OCI-LY1 (cell line): ENCODE measurements around the gene PLEKHA6.

Experiments used
- H2AFZ ChIP-seq: fragments of 200-600 bp; sonication (generic), shearing (Covaris generic); 2 replicates; pipeline ENCODE4 v1.6.0; 2014; ENCODE audit warnings: antibody characterized with exemption, mild to moderate bottlenecking, low read length
- H3F3A ChIP-seq: fragments of 200-600 bp; sonication (generic), shearing (Covaris generic); 2 replicates; pipeline ENCODE4 v1.6.0; 2014; ENCODE audit warnings: mild to moderate bottlenecking, antibody characterized with exemption, low read length, moderate library complexity; ENCODE audit not compliant: insufficient read depth
- H3K27ac ChIP-seq: fragments of 200-600 bp; sonication (generic); 2 replicates; pipeline ENCODE4 v1.5.1; 2014; ENCODE audit warnings: low read length, mixed run types, mild to moderate bottlenecking, low read depth; ENCODE audit not compliant: poor library complexity, severe bottlenecking
- H3K27me3 ChIP-seq: fragments of 200-600 bp; sonication (generic); 2 replicates; pipeline ENCODE4 v1.6.0; 2014; ENCODE audit warnings: antibody characterized with exemption, mild to moderate bottlenecking, low read length, moderate library complexity; ENCODE audit not compliant: insufficient read depth
- H3K36me3 ChIP-seq: fragments of 200-600 bp; sonication (generic); 2 replicates; pipeline ENCODE4 v1.6.1; 2014; ENCODE audit warnings: mild to moderate bottlenecking, antibody characterized with exemption, low read length, moderate library complexity, mixed read lengths; ENCODE audit not compliant: insufficient read depth
- H3K4me1 ChIP-seq: fragments of 200-600 bp; sonication (generic); 2 replicates; pipeline ENCODE4 v1.5.1; 2014; ENCODE audit warnings: mild to moderate bottlenecking, low read length, moderate library complexity; ENCODE audit not compliant: insufficient read depth, severe bottlenecking
- H3K4me2 ChIP-seq: fragments of 200-600 bp; sonication (generic), shearing (Covaris generic); 2 replicates; pipeline ENCODE4 v1.6.1; 2014; ENCODE audit warnings: low read length
- H3K4me3 ChIP-seq: fragments of 200-600 bp; sonication (generic); 2 replicates; pipeline ENCODE4 v1.5.1; 2014; ENCODE audit warnings: low read length, low read depth, mild to moderate bottlenecking, mixed read lengths; ENCODE audit not compliant: poor library complexity, severe bottlenecking
- H3K79me2 ChIP-seq: fragments of 200-600 bp; shearing (Covaris generic); 2 replicates; pipeline ENCODE4 v1.6.1; 2016; ENCODE audit warnings: mixed run types, low read length, mixed read lengths; ENCODE audit not compliant: insufficient read depth
- H3K9ac ChIP-seq: fragments of 200-600 bp; sonication (generic), shearing (Covaris generic); 2 replicates; pipeline ENCODE4 v1.6.1; 2014; ENCODE audit warnings: mild to moderate bottlenecking, low read length, mixed read lengths
- H3K9me2 ChIP-seq: fragments of 200-600 bp; sonication (generic), shearing (Covaris generic); 2 replicates; pipeline ENCODE4 v1.6.1; 2014; ENCODE audit warnings: low read depth, mild to moderate bottlenecking, low read length, mixed read lengths
- H3K9me3 ChIP-seq: fragments of 200-600 bp; shearing (Covaris generic); 2 replicates; pipeline ENCODE4 v1.6.1; 2014; ENCODE audit warnings: low read length, mixed read lengths
- H4K20me1 ChIP-seq: fragments of 200-600 bp; sonication (generic), shearing (Covaris generic); 2 replicates; pipeline ENCODE4 v1.6.0; 2016; ENCODE audit warnings: mild to moderate bottlenecking, low read length; ENCODE audit not compliant: insufficient read depth
- EZH2 ChIP-seq: fragments of 200-600 bp; sonication (generic), shearing (Covaris generic); IDR thresholded peaks from 2 replicates; pipeline ENCODE4 v1.8.0; 2017; ENCODE audit warnings: borderline replicate concordance, mixed run types, mild to moderate bottlenecking, antibody characterized with exemption, low read length, moderate library complexity, mixed read lengths
- TF ChIP-seq, protein P1 (sequence below): fragments of 200-600 bp; sonication (generic), shearing (Covaris generic); IDR thresholded peaks from 2 replicates; pipeline ENCODE4 v1.5.1; 2017; ENCODE audit warnings: mild to moderate bottlenecking, antibody characterized with exemption, low read length, moderate library complexity, mixed read lengths

PLEKHA6 gene

DNA sequence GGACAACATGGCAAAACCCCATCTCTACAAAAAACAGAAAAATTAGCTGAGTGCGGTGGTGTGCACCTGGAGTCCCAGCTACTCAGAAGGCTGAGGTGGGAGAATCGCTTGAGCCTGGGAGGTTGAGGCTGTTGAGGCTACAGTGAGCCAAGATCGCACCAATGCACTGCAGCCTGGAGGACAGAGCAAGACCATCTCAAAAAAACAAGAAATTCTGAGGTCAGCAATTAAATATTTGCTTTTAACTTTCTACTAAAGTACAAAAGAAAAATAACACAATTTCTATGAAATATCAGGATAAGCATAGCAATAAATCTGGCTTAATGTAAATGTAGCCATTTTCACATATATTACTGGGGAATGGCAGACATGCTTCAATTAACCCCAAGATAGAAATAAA lies 42.0 kb upstream of the PLEKHA6 start:
- no peak overlapping the region for H3K27ac ChIP-seq
- H3K4me3 ChIP-seq = no peak overlapping the region
- no peaks in the 10 kb centered on the region for H3K9me3 ChIP-seq
- H4K20me1 ChIP-seq = 0 out of 2 replicates have a peak, but pooled peaks cover 5% of the 10 kb centered on the region
- H3K9me2 ChIP-seq = no peaks in the 10 kb centered on the region
- H3K4me1 ChIP-seq = peaks cover 20% of the 10 kb centered on the region
- no peak overlapping the region for H3K4me2 ChIP-seq
- H3K27me3 ChIP-seq = no peaks in the 10 kb centered on the region
- TF ChIP-seq EZH2 = no peak
- TF ChIP-seq, protein P1, sequence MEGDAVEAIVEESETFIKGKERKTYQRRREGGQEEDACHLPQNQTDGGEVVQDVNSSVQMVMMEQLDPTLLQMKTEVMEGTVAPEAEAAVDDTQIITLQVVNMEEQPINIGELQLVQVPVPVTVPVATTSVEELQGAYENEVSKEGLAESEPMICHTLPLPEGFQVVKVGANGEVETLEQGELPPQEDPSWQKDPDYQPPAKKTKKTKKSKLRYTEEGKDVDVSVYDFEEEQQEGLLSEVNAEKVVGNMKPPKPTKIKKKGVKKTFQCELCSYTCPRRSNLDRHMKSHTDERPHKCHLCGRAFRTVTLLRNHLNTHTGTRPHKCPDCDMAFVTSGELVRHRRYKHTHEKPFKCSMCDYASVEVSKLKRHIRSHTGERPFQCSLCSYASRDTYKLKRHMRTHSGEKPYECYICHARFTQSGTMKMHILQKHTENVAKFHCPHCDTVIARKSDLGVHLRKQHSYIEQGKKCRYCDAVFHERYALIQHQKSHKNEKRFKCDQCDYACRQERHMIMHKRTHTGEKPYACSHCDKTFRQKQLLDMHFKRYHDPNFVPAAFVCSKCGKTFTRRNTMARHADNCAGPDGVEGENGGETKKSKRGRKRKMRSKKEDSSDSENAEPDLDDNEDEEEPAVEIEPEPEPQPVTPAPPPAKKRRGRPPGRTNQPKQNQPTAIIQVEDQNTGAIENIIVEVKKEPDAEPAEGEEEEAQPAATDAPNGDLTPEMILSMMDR = no peak
- peaks cover 90% of the 10 kb centered on the region for H3K36me3 ChIP-seq
- H2AFZ ChIP-seq = no peak overlapping the region
- H3K9ac ChIP-seq = no peak overlapping the region
- H3K79me2 ChIP-seq = peaks cover 39% of the 10 kb centered on the region
- H3F3A ChIP-seq = no peaks in the 10 kb centered on the region

DNA sequence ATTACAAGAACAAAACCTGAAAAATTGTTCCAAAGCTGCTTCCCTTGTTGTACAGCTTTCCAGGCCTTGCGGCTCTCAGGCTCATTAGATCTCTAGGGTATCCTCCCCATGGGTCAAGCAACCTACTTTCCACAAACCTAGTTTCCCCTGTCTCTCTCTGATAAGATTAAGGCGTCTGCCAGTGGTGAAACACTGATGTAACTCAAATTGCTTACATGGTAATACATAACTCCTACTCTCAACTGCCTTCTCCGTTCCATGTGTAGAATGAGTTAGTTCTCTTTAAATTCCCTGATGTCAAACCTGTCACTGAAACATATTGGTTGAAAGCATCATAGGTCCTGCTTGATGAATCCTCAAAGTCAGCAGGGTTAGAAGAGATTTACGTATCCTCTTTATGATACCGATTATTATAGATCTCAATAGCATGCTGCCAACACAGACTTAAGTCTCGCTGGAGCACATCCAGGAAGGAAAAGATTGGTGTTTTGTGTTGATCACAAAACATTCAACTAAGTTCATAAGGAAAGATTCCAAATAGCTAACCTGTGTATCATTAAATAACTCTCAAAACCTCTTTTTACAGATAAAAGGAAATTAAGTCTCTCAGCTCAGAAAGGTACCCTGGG lies 41.3 kb upstream of the PLEKHA6 start:
- TF ChIP-seq EZH2 = no peak
- TF ChIP-seq, protein P1 = no peak
- H3K9me2 ChIP-seq = no peaks in the 10 kb centered on the region
- no peaks in the 10 kb centered on the region for H3K9me3 ChIP-seq
- H3K79me2 ChIP-seq = peaks cover 32% of the 10 kb centered on the region
- H4K20me1 ChIP-seq = 0 out of 2 replicates have a peak, but pooled peaks cover 5% of the 10 kb centered on the region
- no peak overlapping the region for H2AFZ ChIP-seq
- no peak overlapping the region for H3K9ac ChIP-seq
- H3K27ac ChIP-seq = no peak overlapping the region
- H3K4me3 ChIP-seq = no peak overlapping the region
- peaks cover 91% of the 10 kb centered on the region for H3K36me3 ChIP-seq
- peaks cover 13% of the 10 kb centered on the region for H3K4me1 ChIP-seq
- no peak overlapping the region for H3K4me2 ChIP-seq
- no peaks in the 10 kb centered on the region for H3F3A ChIP-seq
- no peaks in the 10 kb centered on the region for H3K27me3 ChIP-seq

DNA sequence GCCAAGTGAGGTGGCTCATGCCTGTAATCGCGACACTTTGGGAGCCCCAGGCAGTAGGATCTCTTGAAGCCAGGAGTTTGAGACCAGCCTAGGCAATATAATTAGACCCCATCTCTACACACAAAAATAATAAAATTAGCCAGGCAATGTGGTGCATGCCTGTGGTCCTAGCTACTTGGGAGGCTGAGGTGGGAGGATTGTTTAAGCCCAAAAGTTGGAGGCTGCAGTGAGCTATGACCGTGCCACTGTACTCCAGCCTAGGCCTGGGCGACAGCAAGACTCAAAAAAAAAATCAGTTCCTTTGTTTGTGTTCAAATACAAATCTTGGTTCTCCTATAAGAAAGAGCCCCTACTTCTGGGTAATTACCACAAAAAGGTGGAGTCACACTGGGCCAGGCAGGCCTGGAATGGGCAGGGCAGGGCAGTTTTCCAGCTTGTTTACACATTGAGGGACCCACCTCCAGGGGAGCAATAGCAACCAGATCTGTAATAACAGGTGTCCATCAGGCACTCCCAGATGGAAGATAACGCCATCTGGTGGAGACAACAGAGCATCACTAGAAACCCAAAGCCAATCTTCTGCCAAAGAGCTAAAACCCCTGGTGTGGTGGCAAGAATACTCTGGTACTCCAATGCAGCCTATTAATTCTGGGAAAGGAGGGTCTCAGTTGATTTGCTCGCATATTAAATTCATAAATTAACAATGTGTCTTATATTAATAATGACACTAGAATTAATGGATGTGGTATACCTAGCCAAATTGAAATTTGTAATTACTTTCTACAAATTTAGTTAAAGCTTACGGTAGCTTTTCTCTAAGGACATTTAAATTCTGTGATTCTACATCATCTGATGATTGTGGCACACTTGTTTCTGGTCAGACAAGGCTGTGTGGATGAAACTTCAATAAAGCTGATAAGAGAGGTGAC lies 38.7 kb upstream of the PLEKHA6 start:
- Histone ChIP-seq H3K79me2 (peaks cover 6% of the 10 kb centered on the region), H3K9me3 (no peaks in the 10 kb centered on the region), H4K20me1 (no peaks in the 10 kb centered on the region), H3K27me3 (no peaks in the 10 kb centered on the region), H3K36me3 (peaks cover 69% of the 10 kb centered on the region), H2AFZ (no peak overlapping the region), H3K4me3 (no peak overlapping the region), H3K27ac (no peak overlapping the region), H3K9me2 (no peaks in the 10 kb centered on the region), H3K4me2 (no peak overlapping the region), H3K9ac (no peak overlapping the region), H3F3A (no peaks in the 10 kb centered on the region), H3K4me1 (no peaks in the 10 kb centered on the region)
- no peak for TF ChIP-seq EZH2
- TF ChIP-seq, protein P1 = peak; percentile 85
